PC-9 (cell line): ENCODE measurements around the gene LIMS1.
"Not testable (repeated sequence)": the region's sequence is repeated elsewhere in the genome, so short reads cannot be mapped to it uniquely, and the experiment has no call there.

Experiments used
- CTCF ChIP-seq: fragments of 200-600 bp; sonication (generic); conservative IDR thresholded peaks from 2 replicates; pipeline ENCODE4 v1.6.1; 2017; ENCODE audit warnings: mixed run types, antibody characterized with exemption, mild to moderate bottlenecking, moderate library complexity
- EZH2 ChIP-seq: fragments of 200-600 bp; sonication (generic); IDR thresholded peaks from 2 replicates; pipeline ENCODE4 v1.8.0; 2017; ENCODE audit warnings: antibody characterized with exemption, low read depth

- not testable (repeated sequence) for TF ChIP-seq CTCF, EZH2
Observed at GRCh38 chr2:108652187-108652931, 118.1 kb downstream of the LIMS1 start.
